Liver (tissue), 9 donors: Measurements from ENCODE around the gene TRIM41. TPM values are rescaled to one million over a fixed set of nuclear protein-coding genes. Genes with fewer than 3 reads are reported as not detected.

Experiments
- DNase-seq: peaks from one replicate; pipeline ENCODE4 v3.0.0-alpha.2; 2017; ENCODE audit warnings: low spot score
- H3K27ac ChIP-seq, 2 donors: one replicate each; pipeline ENCODE4 v1.7.0; 2013; ENCODE audit warnings: inconsistent platforms in 2 of 2, low read length in 2 of 2, control low read depth in 1 of 2, low read depth in 1 of 2, mild to moderate bottlenecking in 1 of 2
- H3K27me3 ChIP-seq, 4 donors: one replicate each; pipeline versions ENCODE4 v1.6.1 to v1.7.0; 2013; ENCODE audit warnings: low read length in 3 of 4, inconsistent platforms in 1 of 4, mild to moderate bottlenecking in 1 of 4, moderate library complexity in 1 of 4; ENCODE audit not compliant: control insufficient read depth in 4 of 4, insufficient read depth in 4 of 4
- H3K36me3 ChIP-seq, 4 donors: one replicate each; pipeline versions ENCODE4 v1.6.1 to v1.7.0; 2013; ENCODE audit warnings: low read length in 3 of 4, mild to moderate bottlenecking in 3 of 4, low read depth in 1 of 4, moderate library complexity in 1 of 4; ENCODE audit not compliant: control insufficient read depth in 4 of 4, insufficient read depth in 3 of 4
- H3K4me1 ChIP-seq, 4 donors: one replicate each; pipeline versions ENCODE4 v1.6.1 to v1.7.0; 2013; ENCODE audit warnings: low read length in 3 of 4, mild to moderate bottlenecking in 3 of 4, moderate library complexity in 1 of 4; ENCODE audit not compliant: control insufficient read depth in 4 of 4, insufficient read depth in 4 of 4
- H3K4me3 ChIP-seq, 3 donors: one replicate each; pipeline versions ENCODE4 v1.6.1 to v1.7.0; 2013; ENCODE audit warnings: low read length in 3 of 3, control low read depth in 1 of 3, low read depth in 1 of 3, mild to moderate bottlenecking in 1 of 3
- H3K9ac ChIP-seq, 2 donors: one replicate each; pipeline ENCODE4 v1.7.0; 2013; ENCODE audit warnings: low read length in 2 of 2, mild to moderate bottlenecking in 2 of 2, moderate library complexity in 2 of 2, control low read depth in 1 of 2, low read depth in 1 of 2
- H3K9me3 ChIP-seq, 4 donors: one replicate each; pipeline versions ENCODE4 v1.6.1 to v1.7.0; 2013; ENCODE audit warnings: low read length in 3 of 4; ENCODE audit not compliant: control insufficient read depth in 4 of 4
- CTCF ChIP-seq: fragments of 150-350 bp; IDR thresholded peaks from 2 replicates; pipeline ENCODE4 v1.5.1; 2017; ENCODE audit warnings: improper control_type of control experiment, low read depth, low read length; ENCODE audit not compliant: missing input control
- EGR1 ChIP-seq, 2 donors: IDR thresholded peaks; 2 replicates each; pipeline ENCODE4 v1.6.1; 2016 to 2018; ENCODE audit warnings: antibody characterized with exemption in 2 of 2, low read depth in 2 of 2
- FOXA1 ChIP-seq: IDR thresholded peaks from 2 replicates; pipeline ENCODE4 v1.6.1; 2016; ENCODE audit warnings: antibody characterized with exemption
- FOXA2 ChIP-seq: IDR thresholded peaks from 2 replicates; pipeline ENCODE4 v1.6.1; 2016; ENCODE audit warnings: antibody characterized with exemption
- GABPA ChIP-seq, 2 donors: IDR thresholded peaks in 1 of 2; conservative IDR thresholded peaks in 1 of 2; 2 replicates each; pipeline ENCODE4 v1.6.1; 2016; ENCODE audit warnings: antibody characterized with exemption in 2 of 2, mild to moderate bottlenecking in 1 of 2, moderate library complexity in 1 of 2
- HNF4A ChIP-seq, 2 donors: conservative IDR thresholded peaks; 2 replicates each; pipeline ENCODE4 v1.6.1; 2016; ENCODE audit warnings: antibody characterized with exemption in 2 of 2, mild to moderate bottlenecking in 2 of 2
- HNF4G ChIP-seq: IDR thresholded peaks from 2 replicates; pipeline ENCODE4 v1.6.1; 2016; ENCODE audit warnings: antibody characterized with exemption
- JUND ChIP-seq, 2 donors: IDR thresholded peaks; 2 replicates each; pipeline ENCODE4 v1.6.1; 2016; ENCODE audit warnings: antibody characterized with exemption in 2 of 2
- MAX ChIP-seq: IDR thresholded peaks from 2 replicates; pipeline ENCODE4 v1.6.1; 2016; ENCODE audit warnings: antibody characterized with exemption
- NR2F2 ChIP-seq: IDR thresholded peaks from 2 replicates; pipeline ENCODE4 v1.6.1; 2016; ENCODE audit warnings: antibody characterized with exemption
- RAD21 ChIP-seq, 2 donors: IDR thresholded peaks; 2 replicates each; pipeline ENCODE4 v1.6.1; 2016; ENCODE audit warnings: antibody characterized with exemption in 2 of 2, mild to moderate bottlenecking in 2 of 2
- REST ChIP-seq: IDR thresholded peaks from 2 replicates; pipeline ENCODE4 v1.6.1; 2016; ENCODE audit warnings: antibody characterized with exemption, mild to moderate bottlenecking
- RXRA ChIP-seq, 2 donors: IDR thresholded peaks; 2 replicates each; pipeline ENCODE4 v1.6.1; 2017 to 2018; ENCODE audit warnings: antibody characterized with exemption in 2 of 2, mild to moderate bottlenecking in 1 of 2
- SP1 ChIP-seq: IDR thresholded peaks from 2 replicates; pipeline ENCODE4 v1.6.1; 2018; ENCODE audit warnings: antibody characterized with exemption, mild to moderate bottlenecking
- TAF1 ChIP-seq: conservative IDR thresholded peaks from 2 replicates; pipeline ENCODE4 v1.6.1; 2016; ENCODE audit warnings: antibody characterized with exemption, mild to moderate bottlenecking
- YY1 ChIP-seq: IDR thresholded peaks from 2 replicates; pipeline ENCODE4 v1.6.1; 2016; ENCODE audit warnings: antibody characterized with exemption, mild to moderate bottlenecking
- WGBS: extraction: QIAGEN DNeasy Blood & Tissue Kit; methylation state at CpG from one replicate; pipeline ENCODE4 v1.1.7; 2013; 5-methylcytosine and 5-hydroxymethylcytosine counted together
- polyA plus RNA-seq, 2 donors: library from polyadenylated mRNA; stranded (reverse) in 1 of 2; unstranded in 1 of 2; fragments of 200-250 nt in 1 of 2; fragments of >200 nt in 1 of 2; fragmentation: Nextera tagmentation in 1 of 2; extraction: Ambion mirVana in 1 of 2; gene quantifications; one replicate each; pipeline versions ENCODE4 v1.2.1 to v1.2.3, GENCODE V29; 2013 to 2015
- total RNA-seq, 2 donors: library from RNA; depleted of rRNA; stranded (reverse); fragments of >200 nt; gene quantifications; one replicate each; pipeline ENCODE4 v1.2.3, GENCODE V29; 2014
- TF ChIP-seq, protein P1 (sequence below): IDR thresholded peaks from 2 replicates; pipeline ENCODE4 v1.6.1; 2016; ENCODE audit warnings: antibody characterized with exemption
- TF ChIP-seq, protein P2 (sequence below): IDR thresholded peaks from 2 replicates; pipeline ENCODE4 v1.6.1; 2016; ENCODE audit warnings: antibody characterized with exemption
- donor health status: healthy.
- donor health status: healthy.
- donor health status: healthy.
- donor health status: healthy.
- donor health status: healthy.

The TRIM41 gene
- total and polyA plus RNA-seq, 4 donors, result 2.8 to 14.1 (median 11.0) TPM

DNA sequence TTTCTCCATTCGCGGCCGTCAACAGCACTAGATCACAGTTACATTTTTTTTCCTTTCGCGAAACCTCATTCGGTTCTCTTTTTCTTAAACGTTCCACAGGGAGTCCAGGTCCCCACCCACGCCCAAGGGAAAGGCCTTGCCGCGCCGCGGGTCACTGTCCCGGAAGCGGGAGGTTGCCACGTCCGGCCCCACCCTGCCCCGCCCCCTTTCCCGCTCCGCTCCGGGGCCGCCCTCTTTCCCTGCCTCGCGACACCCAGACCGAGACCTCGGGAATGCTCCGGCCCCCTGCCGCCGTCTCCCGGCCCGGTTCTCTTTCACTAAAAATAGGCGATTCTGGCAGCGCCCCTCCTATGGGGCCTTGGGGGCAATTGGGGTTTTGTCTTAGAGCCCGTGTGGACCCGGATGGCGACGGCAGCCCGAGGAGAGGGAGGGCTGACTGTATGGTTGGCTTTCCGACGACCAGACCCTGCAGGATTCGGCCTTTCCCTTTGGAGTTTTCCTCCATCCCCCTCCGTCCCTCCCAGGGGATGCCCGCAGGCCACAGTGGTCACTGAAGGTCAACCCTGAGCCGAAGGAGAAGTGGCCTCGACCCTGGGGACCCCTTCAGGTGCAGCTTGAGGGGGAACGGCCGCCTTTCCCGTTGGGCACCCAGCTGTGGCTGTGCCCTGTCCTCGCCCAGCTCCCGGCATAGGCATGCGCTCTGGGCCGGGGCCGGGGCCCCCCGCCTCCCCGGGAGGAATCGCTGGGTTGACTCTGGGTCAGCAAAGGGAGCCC is 23.4 kb downstream of the TRIM41 start (continued):
- TF ChIP-seq RXRA (IDR thresholded peaks at IDR 0.05), result peak in 1 of 2 donors; percentile 40
- peak in 1 of 2 donors; percentile 4 for TF ChIP-seq RAD21 (IDR thresholded peaks at IDR 0.05)
- TF ChIP-seq TAF1, result no peak
- peak in 1 of 2 donors; percentile 13 for TF ChIP-seq HNF4A (conservative IDR thresholded peaks at IDR 0.05)
- no peak for TF ChIP-seq FOXA2
- TF ChIP-seq CTCF, result no peak

- H3K4me3 ChIP-seq, result peak overlapping the region in 2 of 3 donors; percentile 45 to 76
- no peak for TF ChIP-seq RAD21 (IDR thresholded peaks at IDR 0.05)
- no peak for TF ChIP-seq EGR1 (IDR thresholded peaks at IDR 0.05; ENCODE audit: low read depth in 2 of 2)
- no peak for TF ChIP-seq JUND (IDR thresholded peaks at IDR 0.05)
- TF ChIP-seq REST, result no peak
- TF ChIP-seq FOXA1, result no peak
- TF ChIP-seq HNF4A (conservative IDR thresholded peaks at IDR 0.05), result no peak
- no peak for TF ChIP-seq NR2F2
- TF ChIP-seq, protein P1, sequence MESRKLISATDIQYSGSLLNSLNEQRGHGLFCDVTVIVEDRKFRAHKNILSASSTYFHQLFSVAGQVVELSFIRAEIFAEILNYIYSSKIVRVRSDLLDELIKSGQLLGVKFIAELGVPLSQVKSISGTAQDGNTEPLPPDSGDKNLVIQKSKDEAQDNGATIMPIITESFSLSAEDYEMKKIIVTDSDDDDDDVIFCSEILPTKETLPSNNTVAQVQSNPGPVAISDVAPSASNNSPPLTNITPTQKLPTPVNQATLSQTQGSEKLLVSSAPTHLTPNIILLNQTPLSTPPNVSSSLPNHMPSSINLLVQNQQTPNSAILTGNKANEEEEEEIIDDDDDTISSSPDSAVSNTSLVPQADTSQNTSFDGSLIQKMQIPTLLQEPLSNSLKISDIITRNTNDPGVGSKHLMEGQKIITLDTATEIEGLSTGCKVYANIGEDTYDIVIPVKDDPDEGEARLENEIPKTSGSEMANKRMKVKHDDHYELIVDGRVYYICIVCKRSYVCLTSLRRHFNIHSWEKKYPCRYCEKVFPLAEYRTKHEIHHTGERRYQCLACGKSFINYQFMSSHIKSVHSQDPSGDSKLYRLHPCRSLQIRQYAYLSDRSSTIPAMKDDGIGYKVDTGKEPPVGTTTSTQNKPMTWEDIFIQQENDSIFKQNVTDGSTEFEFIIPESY, result no peak
- TF ChIP-seq SP1, result no peak
- TF ChIP-seq, protein P2, sequence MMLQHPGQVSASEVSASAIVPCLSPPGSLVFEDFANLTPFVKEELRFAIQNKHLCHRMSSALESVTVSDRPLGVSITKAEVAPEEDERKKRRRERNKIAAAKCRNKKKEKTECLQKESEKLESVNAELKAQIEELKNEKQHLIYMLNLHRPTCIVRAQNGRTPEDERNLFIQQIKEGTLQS, result no peak
- no peak for TF ChIP-seq RXRA (IDR thresholded peaks at IDR 0.05)
- TF ChIP-seq CTCF, result no peak
- no peak for TF ChIP-seq MAX
- no peak for TF ChIP-seq GABPA (IDR thresholded peaks at IDR 0.05 in 1 of 2, conservative IDR thresholded peaks at IDR 0.05 in 1 of 2)
- TF ChIP-seq TAF1, result no peak
- no peak for TF ChIP-seq YY1
- no peak for TF ChIP-seq HNF4G
- peaks cover 16 to 44% (median 35%) of the 10 kb centered on the region in 4 donors for H3K4me1 ChIP-seq
- H3K9me3 ChIP-seq, result no peaks in the 10 kb centered on the region
- no peak overlapping the region for H3K9ac ChIP-seq
- no peak for DNase-seq
- WGBS, result 89% methylated on average over 4 of the region's 4 CpGs
- H3K27me3 ChIP-seq, result no peaks in the 10 kb centered on the region
- H3K36me3 ChIP-seq, result peaks cover 0 to 5% (median 4%) of the 10 kb centered on the region in 4 donors
- no peak overlapping the region for H3K27ac ChIP-seq
Measured at GRCh38 chr5:181248277-181248676, 25.2 kb downstream of the TRIM41 start.
